GM21360 (cell line): Measurements from ENCODE around the gene LYRM4.

Experiments
- ATAC-seq: cut with Tn5 transposase; IDR thresholded peaks from one replicate; pipeline ENCODE4 v1.9.1; 2021; ENCODE audit warnings: mild to moderate bottlenecking, moderate library complexity; ENCODE audit not compliant: unreplicated experiment

The LYRM4 gene

DNA sequence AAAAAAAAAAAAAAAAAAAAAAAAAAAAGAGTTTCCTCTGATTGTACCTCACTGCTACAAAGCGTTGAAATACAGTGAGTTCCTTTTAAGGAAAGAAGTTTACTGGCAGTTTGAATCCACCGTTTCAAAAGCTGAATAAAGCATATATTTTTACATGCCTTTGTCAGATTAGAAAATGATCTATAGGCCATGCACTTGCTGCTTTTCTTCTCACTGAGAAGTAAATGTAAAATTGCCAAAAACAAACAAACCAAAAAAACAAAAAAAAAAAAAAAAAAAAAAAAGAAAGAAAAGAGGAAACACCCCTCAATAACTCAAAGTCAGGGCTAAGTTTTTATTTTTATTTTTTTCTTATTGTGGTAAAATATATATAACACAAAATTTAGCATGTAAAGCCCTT, 81.9 kb downstream of the LYRM4 start:
- no peak for ATAC-seq

DNA sequence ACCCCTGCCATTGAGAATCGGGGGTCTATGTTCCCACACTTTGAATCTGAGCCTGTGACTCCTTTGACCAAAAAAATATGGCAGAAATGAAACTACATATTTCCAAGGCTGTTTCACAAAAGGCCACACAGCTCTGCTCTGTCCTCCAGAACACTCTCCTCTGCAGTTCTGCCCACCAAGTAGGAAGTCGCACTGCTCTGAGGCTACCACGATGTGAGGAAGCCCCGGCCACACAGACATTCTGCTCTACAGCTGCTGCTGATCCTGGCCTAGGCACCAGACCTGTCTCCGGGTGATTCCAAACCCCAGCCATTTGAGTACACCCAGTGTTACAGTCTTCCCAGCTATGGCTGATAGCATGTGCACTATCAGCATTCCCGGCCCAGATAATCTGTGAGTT, 85.1 kb downstream of the LYRM4 start:
- no peak for ATAC-seq

DNA sequence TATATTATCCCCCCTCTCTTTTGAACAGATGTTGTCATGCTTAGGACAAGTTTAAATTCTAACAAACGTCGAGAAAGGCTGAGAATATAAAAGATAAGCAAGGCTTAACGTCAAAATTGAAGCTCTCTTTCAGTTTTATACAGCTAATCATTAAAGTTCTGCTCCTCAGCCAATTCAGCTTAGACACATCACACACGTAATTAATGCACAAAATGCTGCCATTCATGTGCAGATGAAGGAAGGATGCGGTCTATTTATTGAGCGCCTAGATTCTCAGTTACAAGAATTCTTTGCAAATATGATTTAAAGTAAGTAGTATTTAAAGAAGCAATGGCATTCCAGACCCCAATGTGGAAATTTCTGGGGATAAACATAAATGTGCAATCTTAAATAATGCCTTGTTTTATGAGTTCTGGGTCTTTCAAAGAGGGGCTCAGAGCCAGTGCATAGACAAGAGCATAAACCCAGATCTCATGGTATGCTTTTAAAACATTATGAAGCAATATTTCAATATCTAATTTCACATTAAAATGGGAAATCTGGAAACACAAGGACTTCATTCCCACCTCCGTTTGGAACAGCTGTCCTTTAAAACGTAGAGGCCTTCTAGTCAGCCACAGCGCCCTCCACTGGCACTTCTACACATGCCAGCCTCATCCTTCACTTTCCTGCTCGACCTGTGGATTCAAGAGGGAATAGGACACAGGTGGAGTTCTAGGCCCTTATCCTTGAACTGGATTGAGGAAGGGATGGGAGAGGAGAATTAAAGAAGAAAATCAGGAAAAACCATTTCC, 85.8 kb downstream of the LYRM4 start:
- no peak for ATAC-seq

DNA sequence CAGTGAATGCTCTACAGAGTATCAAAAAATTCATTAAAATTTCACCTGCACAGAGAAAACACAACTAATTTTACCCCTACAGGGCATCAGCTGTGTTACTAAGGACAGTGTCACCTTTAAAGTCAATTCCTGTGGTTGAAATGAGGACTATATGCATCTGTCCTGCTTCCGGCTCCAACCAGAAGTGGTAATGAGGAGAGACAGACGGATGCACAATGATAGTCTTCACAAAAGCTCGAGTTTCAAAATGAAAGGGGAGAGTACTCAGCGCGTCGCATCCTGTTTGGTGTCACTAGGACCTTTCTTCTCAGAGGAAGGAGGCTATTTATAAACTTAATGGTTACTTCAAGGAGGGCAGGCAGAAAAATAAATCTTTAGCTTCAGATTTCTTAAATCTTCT, 86.5 kb downstream of the LYRM4 start:
- ATAC-seq: peak; percentile 86

DNA sequence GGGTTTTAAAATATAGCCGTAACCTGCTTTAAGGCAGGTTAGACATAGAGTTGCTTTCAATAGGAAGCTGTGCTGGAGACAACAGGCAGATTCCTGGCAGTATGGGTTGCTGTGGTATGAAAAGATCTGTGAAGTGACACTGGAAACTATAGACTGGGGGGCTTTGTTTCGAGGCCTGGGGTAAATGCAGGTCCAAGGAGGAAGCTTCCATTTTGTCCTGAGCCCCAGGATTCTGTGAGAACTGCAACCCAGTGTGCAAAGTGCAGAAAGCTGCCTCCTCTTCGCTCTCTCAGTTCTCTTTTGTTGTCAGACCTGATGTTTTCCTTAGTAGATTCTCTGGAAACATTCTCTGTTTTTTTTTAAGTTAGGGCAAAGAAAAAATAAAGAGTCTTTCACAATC, 86.9 kb downstream of the LYRM4 start:
- ATAC-seq: peak; percentile 38

DNA sequence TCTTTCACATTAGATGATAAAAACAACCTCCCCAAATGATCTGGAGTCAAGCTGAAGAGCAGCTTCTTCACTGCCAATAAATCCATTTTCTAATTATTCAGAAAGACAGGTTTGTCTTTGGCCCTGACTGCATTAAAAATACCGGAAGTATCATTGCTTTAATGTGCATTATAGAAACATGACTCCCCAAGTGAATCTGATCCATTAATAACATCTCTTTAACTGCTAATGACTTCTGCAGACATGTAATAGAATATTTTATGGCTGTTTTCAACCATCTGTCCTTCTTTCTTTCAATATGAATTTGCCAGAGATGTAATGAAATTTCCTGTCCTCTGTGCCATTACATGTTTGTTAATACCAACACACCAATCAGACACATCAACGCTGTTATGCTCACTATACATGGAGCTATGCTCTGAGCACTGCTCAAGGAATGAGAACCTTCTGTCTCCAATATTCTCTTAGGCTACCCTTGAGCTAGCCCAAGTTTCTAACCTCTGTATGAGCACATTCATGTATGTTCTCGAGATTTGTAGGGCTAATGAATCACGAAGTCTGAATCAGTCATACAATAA, 87.8 kb downstream of the LYRM4 start:
- no peak for ATAC-seq

DNA sequence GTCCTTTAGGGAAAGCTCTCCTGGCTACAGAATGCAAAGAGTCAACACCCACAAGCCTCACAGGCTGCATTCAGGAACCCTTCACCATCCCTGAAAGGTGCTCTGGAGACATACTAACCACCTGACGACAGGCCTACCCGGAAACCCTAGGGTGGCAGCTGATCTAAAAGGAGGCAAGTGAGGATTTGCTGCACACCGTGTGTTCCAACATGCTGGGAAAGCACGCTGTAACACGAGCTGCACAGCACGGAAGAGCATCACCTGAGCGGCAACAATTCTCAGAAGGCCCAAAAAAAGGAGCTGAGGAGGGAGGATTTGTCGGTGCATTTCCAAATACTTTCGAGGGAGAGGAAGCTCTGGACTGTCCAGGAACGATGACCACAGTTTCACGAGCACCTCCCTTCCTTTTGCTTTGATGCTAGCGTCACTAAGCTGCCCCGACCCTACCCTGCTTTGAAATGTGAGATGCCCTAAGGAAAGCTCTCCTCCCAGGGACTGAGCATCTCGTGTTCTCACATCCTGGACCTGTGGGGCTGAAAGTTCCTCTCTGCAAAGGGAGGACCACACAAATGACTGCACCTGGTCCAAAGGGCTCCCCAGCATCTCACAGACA, 88.6 kb downstream of the LYRM4 start:
- ATAC-seq: no peak

DNA sequence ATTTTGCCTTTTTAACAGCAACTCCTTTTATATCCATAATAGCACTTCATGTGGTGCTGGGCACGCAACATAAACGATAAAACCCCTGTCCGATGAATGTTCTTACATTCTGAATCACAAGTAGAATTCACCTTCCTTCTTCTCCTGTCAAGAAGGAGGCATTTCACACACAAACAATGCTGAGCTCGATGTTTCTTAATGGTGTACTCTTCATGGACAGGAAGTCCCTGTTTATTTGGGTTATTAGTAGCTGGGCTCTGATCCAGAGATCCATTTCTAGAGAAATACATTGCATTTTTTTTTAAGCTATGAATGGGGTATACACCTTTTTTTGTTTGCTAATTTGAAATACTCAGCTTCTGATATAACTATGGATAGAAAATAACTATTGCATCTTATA, 93.2 kb downstream of the LYRM4 start:
- ATAC-seq: no peak

DNA sequence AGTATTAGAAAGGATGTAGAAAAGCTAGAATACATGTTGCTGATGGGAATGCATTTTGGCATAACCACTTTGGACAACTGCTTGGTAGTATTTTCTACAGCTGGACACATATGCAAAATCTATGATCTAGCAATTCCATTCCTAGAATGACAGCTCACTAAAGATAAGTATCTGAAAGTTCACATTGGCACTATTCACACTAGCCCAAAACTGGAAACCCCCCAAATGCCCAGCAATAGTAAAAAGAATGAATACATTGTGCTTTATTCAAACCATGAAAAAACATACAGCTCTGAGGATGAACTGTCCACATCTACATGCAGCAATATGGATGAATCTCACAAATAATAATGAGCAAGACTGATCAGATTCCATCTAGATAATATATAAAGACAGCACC, 96.7 kb downstream of the LYRM4 start:
- ATAC-seq: no peak

DNA sequence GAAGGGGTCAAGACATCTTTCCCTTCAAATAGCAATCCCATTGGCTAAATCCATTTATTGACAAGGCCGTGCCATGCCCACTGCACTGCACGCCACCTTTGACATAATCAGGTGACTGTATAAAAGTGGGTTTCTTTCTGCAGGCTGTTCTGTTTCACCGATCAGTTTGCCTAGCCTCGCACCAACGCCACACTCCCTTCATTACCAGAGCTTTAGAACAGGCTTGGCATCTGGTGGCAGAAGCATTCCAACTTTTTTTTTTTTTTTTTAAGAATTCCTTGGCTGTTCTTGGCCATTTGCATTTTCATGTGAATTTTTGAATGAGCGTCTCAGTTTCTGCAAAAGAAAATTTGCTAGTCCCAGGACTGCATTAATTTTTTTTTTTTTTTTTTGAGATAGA, 97.5 kb downstream of the LYRM4 start:
- ATAC-seq: no peak

DNA sequence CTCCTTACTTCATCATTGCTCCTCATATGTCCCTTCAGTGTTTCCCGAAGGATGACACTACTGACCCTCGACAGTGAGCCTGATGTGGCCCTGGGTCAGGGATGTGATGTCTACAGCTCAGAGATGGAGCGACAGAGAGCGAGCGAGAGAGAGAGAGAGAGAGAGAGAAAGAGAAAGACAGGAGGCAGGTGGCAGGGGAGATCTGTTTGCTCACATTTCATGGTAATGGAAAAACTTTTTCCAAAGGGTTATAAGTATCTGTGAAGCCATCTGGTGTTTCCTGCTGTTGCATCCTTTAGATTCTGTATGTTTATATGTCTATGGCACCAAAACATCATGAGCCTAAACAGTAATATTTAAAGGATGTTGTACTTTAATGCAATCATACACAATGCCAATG, 98.4 kb downstream of the LYRM4 start:
- no peak for ATAC-seq

DNA sequence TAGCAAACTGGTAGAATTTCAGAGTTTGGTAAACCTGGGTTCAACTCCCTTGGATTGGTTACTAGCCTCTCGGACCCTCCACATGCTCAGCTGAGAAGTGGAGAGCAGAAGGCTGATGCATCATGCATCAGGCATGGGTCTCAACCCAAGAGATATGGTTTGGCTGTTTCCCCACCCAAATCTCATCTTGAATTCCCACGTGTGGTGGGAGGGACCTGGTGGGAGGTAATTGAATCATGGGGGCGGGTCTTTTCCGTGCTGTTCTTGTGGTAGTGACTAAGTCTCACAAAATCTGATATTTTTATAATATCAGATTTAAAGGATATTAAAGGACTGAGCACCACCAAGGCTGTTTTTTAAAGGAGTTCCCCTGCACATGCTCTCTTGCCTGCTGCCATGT, 100.5 kb downstream of the LYRM4 start:
- ATAC-seq: no peak

DNA sequence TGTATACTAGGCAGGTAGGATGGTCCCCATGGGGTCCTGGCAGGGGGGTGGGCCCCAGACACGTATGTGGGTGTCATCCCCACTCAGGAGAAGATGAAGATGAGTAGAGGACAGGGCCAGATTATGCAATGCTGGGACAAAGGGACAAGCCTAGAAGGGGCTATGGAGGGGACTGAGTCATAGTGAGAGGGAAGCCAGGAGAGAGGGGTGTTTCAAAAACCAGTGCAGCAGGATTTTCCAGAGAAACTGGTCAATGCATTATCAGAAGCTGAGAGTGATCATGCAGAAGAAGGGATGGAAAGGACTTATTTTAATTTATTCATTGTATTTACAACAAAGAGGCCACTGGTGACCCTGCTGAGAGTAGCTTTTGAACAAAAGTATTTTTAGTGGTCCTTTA, 101.6 kb downstream of the LYRM4 start:
- ATAC-seq: no peak

DNA sequence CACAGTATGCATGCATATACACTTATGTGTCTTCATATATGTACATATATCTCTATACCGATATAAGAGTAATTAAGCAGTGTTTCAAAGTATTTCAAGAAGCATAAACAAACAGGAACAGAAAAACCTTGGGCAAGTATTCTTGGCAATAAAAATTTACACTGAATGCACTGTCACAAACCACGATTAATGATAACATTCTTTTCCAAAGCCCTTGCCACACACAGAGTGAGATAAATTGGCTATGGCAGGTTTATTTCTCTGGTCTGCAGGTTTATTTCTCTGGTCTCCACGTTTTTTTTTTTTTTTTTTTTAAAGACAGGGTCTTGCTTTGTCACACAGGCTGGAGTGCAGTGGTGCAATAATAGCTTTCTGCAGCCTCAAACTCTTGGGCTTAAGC, 102.6 kb downstream of the LYRM4 start:
- no peak for ATAC-seq

DNA sequence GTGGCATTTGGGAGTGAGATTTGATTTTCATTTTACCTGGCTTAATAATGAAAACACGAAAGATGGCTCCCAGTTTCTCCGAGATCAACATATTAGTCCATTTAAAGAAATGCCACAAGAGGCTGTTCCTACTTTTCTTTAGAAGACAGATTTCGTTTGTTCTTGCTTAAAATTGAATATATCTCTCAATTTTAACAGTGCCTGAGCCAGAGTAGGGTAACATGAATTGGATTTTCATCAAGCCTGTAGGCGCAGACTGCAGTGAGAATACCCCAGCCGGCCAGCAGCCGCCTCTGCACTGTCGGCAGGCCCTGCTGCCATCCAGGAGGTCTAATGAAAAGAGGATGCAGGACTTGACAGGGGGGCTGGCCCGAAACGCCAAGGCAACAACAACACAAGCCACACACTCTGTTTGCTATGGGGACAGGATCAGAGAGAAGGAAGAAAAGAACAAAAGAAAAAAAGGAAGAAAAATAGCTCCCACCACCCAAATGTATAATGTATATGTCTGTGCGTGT, 103.1 kb downstream of the LYRM4 start:
- no peak for ATAC-seq

DNA sequence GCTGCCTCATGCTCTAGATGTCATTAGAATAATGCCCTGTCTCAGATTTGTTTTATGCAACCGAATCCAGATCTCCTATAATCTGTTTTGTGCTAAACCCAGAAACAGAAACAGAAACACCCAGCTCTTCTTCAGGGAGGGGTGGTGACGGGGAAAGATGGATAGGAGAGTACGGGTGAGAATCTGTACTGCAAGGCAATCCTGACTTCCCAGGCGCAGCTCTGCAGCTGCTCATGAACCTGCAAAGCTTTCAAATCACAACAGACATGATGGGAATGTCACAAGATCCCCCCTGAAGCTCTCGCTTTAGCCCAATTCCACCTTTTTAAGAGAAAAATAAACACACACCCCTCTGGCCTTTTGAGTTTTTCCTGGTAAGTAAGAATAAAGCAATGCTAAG, 104.1 kb downstream of the LYRM4 start:
- ATAC-seq: no peak

DNA sequence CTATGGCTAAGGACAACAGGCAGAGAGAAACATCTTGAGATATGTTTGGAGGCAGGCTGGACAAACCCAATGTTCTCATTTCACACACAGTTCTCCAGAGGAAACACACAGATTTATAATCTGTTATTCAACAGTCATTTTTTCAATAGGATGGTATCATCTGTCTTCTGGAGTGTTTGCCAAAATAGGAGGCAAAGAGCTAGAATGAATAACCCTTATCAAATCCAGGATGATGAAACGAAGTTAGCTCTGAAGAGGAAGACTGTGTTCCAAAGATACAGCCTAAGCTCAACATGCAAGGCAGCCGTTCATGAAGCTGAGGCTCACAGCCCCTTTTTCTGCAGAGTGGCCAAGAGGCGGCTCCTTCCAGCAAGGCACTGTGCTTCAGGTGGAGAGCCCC, 104.8 kb downstream of the LYRM4 start:
- ATAC-seq: no peak

DNA sequence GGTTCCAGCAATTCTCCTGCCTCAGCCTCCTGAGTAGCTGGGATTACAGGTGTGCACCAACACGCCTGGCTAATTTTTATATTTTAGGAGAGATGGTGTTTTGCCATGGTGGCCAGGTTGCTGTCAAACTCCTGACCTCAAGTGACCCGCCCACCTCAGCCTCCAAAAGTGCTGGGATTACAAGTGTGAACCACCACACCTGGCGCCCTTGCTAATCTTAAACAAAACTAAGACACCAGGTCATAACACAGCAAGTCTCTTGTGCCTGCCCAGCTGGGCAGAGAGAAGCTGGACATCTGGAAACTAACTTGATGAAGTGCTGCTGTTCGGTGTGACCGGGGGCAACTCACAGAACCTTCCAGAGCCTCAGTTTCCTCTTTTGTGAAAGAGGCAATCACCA, 107.6 kb downstream of the LYRM4 start:
- ATAC-seq: no peak

DNA sequence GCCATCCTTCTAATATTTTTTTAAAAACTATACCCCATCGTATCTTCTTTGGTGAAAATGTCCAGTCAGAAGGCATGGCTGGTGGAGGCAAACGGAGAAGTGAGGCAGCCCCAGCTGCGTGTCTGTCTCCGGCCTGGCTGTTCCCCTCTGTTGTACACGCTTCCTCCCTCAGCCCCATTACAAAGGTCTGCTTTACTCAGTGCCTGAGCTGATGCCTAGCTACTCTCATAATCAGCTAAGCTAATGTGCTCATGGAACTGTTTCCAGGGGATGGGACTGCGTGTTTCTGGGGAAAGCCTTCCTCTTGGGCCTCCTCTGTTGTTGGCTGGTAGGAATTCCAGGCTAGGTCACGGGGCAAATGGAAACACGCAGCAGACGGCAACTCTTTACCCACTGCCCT, 108.3 kb downstream of the LYRM4 start:
- no peak for ATAC-seq

DNA sequence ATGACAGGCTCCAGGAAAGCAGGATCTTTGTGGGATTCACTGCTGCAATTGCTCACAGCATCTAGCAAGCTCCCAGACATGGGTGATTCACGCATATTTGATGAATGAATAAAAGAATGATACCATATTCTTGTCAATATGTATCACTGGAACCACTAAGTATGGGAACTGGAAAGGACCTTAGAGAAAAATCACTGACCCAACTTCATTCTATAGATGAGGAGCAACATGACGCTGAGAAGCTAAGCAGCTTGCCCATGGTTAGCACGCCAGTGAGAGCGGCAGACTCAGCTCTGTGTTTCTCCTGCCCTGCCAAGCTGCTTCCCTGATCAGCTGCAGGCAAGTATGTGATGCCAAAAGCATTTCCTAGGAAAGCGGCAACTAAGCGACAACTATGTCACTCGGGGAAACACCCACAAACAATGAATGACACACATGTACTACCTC, 108.8 kb downstream of the LYRM4 start:
- ATAC-seq: no peak

DNA sequence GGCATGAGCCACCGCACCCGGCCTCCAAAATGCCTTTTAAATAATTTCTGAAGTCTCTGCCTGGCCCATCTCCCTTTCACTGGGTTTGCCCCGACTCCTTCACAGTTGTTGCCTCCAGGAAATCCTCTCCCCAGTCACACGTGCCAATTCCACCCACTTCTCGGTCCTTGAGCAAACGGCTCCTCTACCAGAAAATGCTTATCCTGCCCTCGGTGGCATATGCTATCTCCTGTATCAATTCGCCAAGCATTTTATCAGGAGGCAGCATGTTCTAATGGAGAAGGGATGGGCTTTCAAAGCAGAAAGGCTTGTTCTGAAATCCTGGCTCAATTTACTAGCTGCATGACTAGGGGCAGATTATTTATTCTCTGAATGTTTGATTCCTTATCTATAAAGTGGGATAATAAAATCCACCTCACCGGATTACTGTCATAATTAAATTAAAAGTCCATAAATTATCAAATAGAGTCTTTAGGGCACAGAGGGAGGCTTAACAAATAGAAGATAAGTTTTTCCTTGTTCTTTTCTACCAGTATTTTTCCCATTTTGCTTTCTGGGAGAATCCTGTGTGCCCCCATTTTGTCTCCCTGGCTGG, 109.3 kb downstream of the LYRM4 start:
- ATAC-seq: no peak

DNA sequence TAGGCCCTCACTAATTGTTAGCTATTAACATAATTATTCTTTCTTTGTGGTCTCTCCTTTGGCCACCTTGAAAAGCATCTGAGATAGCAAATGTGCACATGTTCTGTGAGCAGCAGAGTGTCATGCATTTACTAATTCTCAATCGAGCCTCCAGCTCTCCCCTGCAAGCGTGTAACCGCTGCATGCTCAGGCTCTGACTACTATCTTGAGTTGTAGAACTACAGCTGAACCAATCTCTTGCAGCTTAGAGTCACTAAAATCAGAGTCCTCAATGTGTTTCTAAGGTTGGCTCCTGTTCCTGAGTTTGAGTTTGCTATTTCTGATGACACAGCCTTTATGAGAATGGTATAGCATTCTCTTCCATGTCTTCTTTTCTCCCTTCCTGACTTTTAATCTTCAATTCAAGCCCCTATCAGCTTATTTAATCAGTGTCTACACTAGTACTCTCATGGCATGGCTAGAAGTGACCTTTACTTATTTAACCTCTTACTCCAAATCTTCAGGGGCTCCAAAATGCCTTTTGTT, 110.1 kb downstream of the LYRM4 start:
- ATAC-seq: no peak
